ENCODE results near the gene EFCC1.
"Not testable (repeated sequence)": the region's sequence is repeated elsewhere in the genome, so short reads cannot be mapped to it uniquely, and the experiment has no call there.

EFCC1 gene

GRCh38 chr3:129085818-129086217, 84.7 kb downstream of the EFCC1 start:
- DNase-seq: no peak

GRCh38 chr3:129087138-129087702, 86.1 kb downstream of the EFCC1 start:
- no peak for DNase-seq

GRCh38 chr3:129087904-129088303, 86.8 kb downstream of the EFCC1 start:
- not testable (repeated sequence) for DNase-seq

GRCh38 chr3:129088312-129088711, 87.2 kb downstream of the EFCC1 start:
- not testable (repeated sequence) for DNase-seq
